Naive thymus-derived CD8-positive, alpha-beta T cell (primary cell): ENCODE measurements around the gene NCKIPSD. TPM values are rescaled to one million over a fixed set of nuclear protein-coding genes. Genes with fewer than 3 reads are reported as not detected.
A peak's percentile ranks its signal among the peaks of the same experiment; 100 is the strongest.

Source experiments
- ATAC-seq, 2 donors: fragments of 150-1000 bp; cut with Tn5 transposase in 1 of 2; sonication (Bioruptor Pico), chemical (Tn5 transposase) in 1 of 2; 1 replicate in 1 of 2; 2 replicates in 1 of 2; pipeline ENCODE4 v1.10.0; 2021; ENCODE audit warnings: mild to moderate bottlenecking in 2 of 2, moderate library complexity in 2 of 2
- POLR2A ChIA-PET: fragments of 350-600 bp; sonication (Branson Sonifier 250); formaldehyde crosslinking; loops from one replicate; lab custom pipeline; 2021; ENCODE audit warnings: antibody characterized with exemption; lab: Charles Lee
- DNase-seq, 10 donors: peaks; one replicate each; pipeline versions ENCODE4 v3.0.0 to v3.0.0-alpha.2; 2020 to 2022
- H3K27ac Mint-ChIP-seq, 10 donors: one replicate each; pipeline ENCODE4 v1.8.0; 2020 to 2022; ENCODE audit warnings: mild to moderate bottlenecking in 10 of 10, mixed read lengths in 10 of 10, moderate library complexity in 4 of 10, inconsistent platforms in 1 of 10
- H3K27me3 Mint-ChIP-seq, 5 donors: one replicate each; pipeline ENCODE4 v1.8.0; 2021 to 2022; ENCODE audit warnings: mixed read lengths in 5 of 5
- H3K36me3 Mint-ChIP-seq, 3 donors: one replicate each; pipeline ENCODE4 v1.8.0; 2020 to 2022; ENCODE audit warnings: mixed read lengths in 3 of 3, mild to moderate bottlenecking in 2 of 3, inconsistent platforms in 1 of 3
- H3K4me1 Mint-ChIP-seq, 4 donors: one replicate each; pipeline ENCODE4 v1.8.0; 2021 to 2022; ENCODE audit warnings: mixed read lengths in 4 of 4
- H3K4me3 Mint-ChIP-seq, 10 donors: one replicate each; pipeline ENCODE4 v1.8.0; 2020 to 2022; ENCODE audit warnings: mild to moderate bottlenecking in 10 of 10, mixed read lengths in 10 of 10, moderate library complexity in 6 of 10, inconsistent platforms in 1 of 10
- H3K9me3 Mint-ChIP-seq, 9 donors: one replicate each; pipeline ENCODE4 v1.8.0; 2020 to 2022; ENCODE audit warnings: mixed read lengths in 9 of 9, mild to moderate bottlenecking in 3 of 9, inconsistent platforms in 1 of 9, moderate library complexity in 1 of 9
- polyA plus RNA-seq, 3 donors: library from polyadenylated mRNA; unstranded; fragments of 300-500 nt; fragmentation: Illumina TruSeq; gene quantifications; one replicate each; pipeline ENCODE4 v1.2.3, GENCODE V29; 2021
- total RNA-seq, 8 experiments: library from RNA in 2 of 8; stranded (reverse) in 2 of 8; gene quantifications; one replicate each; pipeline ENCODE4 v1.2.3 and lab custom pipeline; 2021 to 2026

Gene NCKIPSD
- total and polyA plus RNA-seq, 5 experiments from 2014 or later: 8.1 to 18.7 (median 14.2) TPM

DNA sequence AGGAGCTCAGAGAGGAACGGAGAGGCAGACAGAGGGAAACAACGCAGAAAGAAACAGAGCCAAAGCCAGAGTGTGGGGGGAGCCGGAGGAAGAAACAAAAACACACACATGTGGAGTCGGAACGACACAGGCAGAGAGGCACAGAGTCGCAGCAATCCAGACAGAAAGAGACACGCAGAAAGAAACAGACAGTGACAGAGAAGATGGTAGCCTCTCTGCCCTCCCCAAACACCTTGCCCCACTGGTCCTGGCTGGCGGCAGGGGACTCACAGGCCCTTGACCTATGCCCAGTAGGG lies 1.7 kb downstream of the NCKIPSD start:
- Mint-ChIP-seq H3K36me3 (peaks cover 0 to 36% (median 11%) of the 10 kb centered on the region in 3 donors), H3K4me3 (peak overlapping the region in 9 of 10 donors; percentile 44 to 97 (median 84)), H3K27me3 (no peaks in the 10 kb centered on the region), H3K9me3 (no peaks in the 10 kb centered on the region), H3K27ac (peak overlapping the region in 4 of 10 donors; percentile 65 to 85 (median 68)), H3K4me1 (peaks cover 24 to 43% (median 39%) of the 10 kb centered on the region in 4 donors)
- DNase-seq (no peak), ATAC-seq (no peak)
- POLR2A ChIA-PET: interaction anchor here (0.8 to 1.5 kb wide), 2 partner anchors 18 to 22 kb away, joined by 4 to 5 read pairs; no protein-coding TSS in a partner anchor

DNA sequence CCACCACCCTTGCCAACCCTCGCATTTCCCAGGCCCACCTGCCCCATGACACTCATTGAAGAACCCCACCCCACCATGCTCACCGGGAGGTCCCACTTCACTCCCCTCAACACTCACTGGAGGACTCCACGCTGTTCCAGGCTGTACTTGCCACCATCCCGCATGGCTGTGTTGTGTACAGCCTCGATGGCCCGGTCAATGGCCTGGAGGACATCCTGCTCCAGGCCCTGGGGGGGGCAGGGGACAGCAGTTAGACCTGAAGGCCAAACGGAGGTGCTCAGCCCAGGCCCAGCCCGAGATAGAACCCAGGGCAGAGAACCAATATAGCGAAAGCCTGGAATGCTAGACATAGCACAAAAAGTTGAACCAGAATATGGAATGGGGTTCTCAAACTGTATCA lies 2.9 kb downstream of the NCKIPSD start:
- H3K4me1 Mint-ChIP-seq: peaks cover 24 to 45% (median 39%) of the 10 kb centered on the region in 4 donors
- no peaks in the 10 kb centered on the region for H3K9me3 Mint-ChIP-seq
- peak overlapping the region in 2 of 10 donors; percentile 38 to 65 for H3K27ac Mint-ChIP-seq
- H3K27me3 Mint-ChIP-seq: no peaks in the 10 kb centered on the region
- DNase-seq: no peak
- no peak for ATAC-seq
- POLR2A ChIA-PET: no interaction called here
- no peak overlapping the region for H3K4me3 Mint-ChIP-seq
- H3K36me3 Mint-ChIP-seq: peaks cover 0 to 35% (median 6%) of the 10 kb centered on the region in 3 donors

GRCh38 chr3:48681974-48682610 lies 3.6 kb downstream of the NCKIPSD start:
- Mint-ChIP-seq H3K36me3 (peaks cover 0 to 37% (median 6%) of the 10 kb centered on the region in 3 donors), H3K9me3 (no peaks in the 10 kb centered on the region), H3K27me3 (no peaks in the 10 kb centered on the region), H3K27ac (no peak overlapping the region), H3K4me3 (peak overlapping the region in 1 of 10 donors; percentile 38), H3K4me1 (peaks cover 23 to 45% (median 39%) of the 10 kb centered on the region in 4 donors)
- DNase-seq (no peak), ATAC-seq (no peak)
- POLR2A ChIA-PET: no interaction called here

DNA sequence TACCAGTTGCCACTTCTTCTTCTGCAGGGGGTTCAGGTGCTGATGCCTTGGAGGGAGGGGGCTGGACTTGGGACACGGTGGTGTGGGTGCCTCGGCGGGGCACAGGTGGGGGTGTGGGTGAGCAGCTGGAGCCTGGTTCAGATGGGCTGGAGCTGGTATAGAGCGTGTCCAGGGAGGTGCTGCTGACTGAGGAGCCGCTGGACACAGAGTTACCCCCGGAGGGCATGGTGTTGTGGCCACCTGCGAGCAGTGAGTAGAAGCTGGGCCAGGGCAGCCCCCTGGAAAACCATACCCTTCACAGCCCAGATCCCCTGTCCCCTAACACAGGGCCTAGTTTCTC lies 4.2 kb downstream of the NCKIPSD start:
- no peak overlapping the region for H3K27ac Mint-ChIP-seq
- no peak for ATAC-seq

GRCh38 chr3:48680811-48681540 lies 4.7 kb downstream of the NCKIPSD start:
- POLR2A ChIA-PET: no interaction called here

More for the DNA sequence above, 4.2 kb downstream of the NCKIPSD start:
- Mint-ChIP-seq H3K4me3 (no peak overlapping the region), H3K4me1 (peaks cover 21 to 43% (median 36%) of the 10 kb centered on the region in 4 donors), H3K9me3 (no peaks in the 10 kb centered on the region), H3K36me3 (peaks cover 0 to 35% (median 6%) of the 10 kb centered on the region in 3 donors), H3K27me3 (no peaks in the 10 kb centered on the region)
- POLR2A ChIA-PET: no interaction called here
- DNase-seq: no peak

GRCh38 chr3:48679411-48680391 lies 6.0 kb downstream of the NCKIPSD start:
- DNase-seq (no peak), ATAC-seq (no peak)
- H3K27ac Mint-ChIP-seq: no peak overlapping the region
- H3K36me3 Mint-ChIP-seq: peaks cover 0 to 41% (median 6%) of the 10 kb centered on the region in 3 donors
- H3K4me3 Mint-ChIP-seq: no peak overlapping the region
- H3K27me3 Mint-ChIP-seq: no peaks in the 10 kb centered on the region
- peaks cover 18 to 32% (median 26%) of the 10 kb centered on the region in 4 donors for H3K4me1 Mint-ChIP-seq
- POLR2A ChIA-PET: no interaction called here
- no peaks in the 10 kb centered on the region for H3K9me3 Mint-ChIP-seq

More at GRCh38 chr3:48680811-48681540, 4.7 kb downstream of the NCKIPSD start:
- Mint-ChIP-seq H3K9me3 (no peaks in the 10 kb centered on the region), H3K4me1 (peaks cover 18 to 40% (median 32%) of the 10 kb centered on the region in 4 donors), H3K36me3 (peaks cover 0 to 38% (median 6%) of the 10 kb centered on the region in 3 donors), H3K27ac (peak overlapping the region in 4 of 10 donors; percentile 24 to 63 (median 50)), H3K4me3 (peak overlapping the region in 1 of 10 donors; percentile 18), H3K27me3 (no peaks in the 10 kb centered on the region)
- ATAC-seq (no peak), DNase-seq (no peak)

GRCh38 chr3:48678566-48679380 lies 6.9 kb downstream of the NCKIPSD start:
- H3K27ac Mint-ChIP-seq: no peak overlapping the region

DNA sequence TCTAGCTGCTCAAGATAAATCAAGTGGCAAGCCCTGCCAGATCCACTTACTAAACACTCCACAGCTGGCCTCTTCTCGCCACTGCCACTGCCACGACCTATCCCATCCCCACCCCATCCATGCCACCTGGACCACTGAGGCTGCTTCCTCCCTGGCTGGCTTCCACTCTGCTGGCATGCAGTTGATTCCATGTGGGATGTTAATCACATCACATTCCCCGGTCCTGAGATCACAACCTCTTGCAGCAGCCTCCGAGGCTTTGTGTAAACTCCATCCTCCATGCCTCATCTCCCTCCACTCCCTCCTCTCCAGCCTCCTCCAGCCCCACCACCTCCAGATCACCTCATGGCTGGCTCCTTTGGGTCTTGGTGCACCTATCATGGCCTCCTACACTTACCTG lies 7.7 kb downstream of the NCKIPSD start:
- H3K9me3 Mint-ChIP-seq: no peaks in the 10 kb centered on the region
- H3K4me3 Mint-ChIP-seq: no peak overlapping the region
- peaks cover 0 to 41% (median 6%) of the 10 kb centered on the region in 3 donors for H3K36me3 Mint-ChIP-seq
- POLR2A ChIA-PET: no interaction called here
- peaks cover 5 to 20% (median 14%) of the 10 kb centered on the region in 4 donors for H3K4me1 Mint-ChIP-seq
- H3K27ac Mint-ChIP-seq: peak overlapping the region in 2 of 10 donors; percentile 13 to 52
- DNase-seq (no peak), ATAC-seq (no peak)
- H3K27me3 Mint-ChIP-seq: no peaks in the 10 kb centered on the region

More at GRCh38 chr3:48678566-48679380, 6.9 kb downstream of the NCKIPSD start:
- POLR2A ChIA-PET: no interaction called here
- DNase-seq: no peak
- Mint-ChIP-seq H3K27me3 (no peaks in the 10 kb centered on the region), H3K36me3 (peaks cover 0 to 41% (median 6%) of the 10 kb centered on the region in 3 donors), H3K9me3 (no peaks in the 10 kb centered on the region), H3K4me1 (peaks cover 12 to 24% (median 18%) of the 10 kb centered on the region in 4 donors), H3K4me3 (no peak overlapping the region)
- no peak for ATAC-seq

DNA sequence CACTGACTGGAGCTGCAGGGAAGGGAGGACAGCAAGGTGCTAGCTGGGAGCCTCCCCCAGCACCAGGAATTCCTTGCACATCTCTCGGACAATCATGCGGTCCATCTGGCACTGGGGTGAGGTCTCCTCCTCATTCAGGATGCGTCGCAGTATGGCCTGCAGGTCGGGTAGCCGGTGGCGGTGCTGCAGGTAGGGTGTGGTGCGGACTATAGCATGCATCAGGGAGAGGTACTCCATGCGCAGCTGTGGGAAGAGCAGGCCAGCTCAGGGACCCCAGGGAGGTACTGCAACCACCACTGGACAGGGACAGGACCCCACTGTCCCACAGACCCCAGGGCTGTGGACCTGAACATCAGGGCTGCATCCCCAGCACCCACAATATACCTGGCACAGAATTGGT lies 11.2 kb downstream of the NCKIPSD start:
- Mint-ChIP-seq H3K9me3 (no peaks in the 10 kb centered on the region), H3K36me3 (peaks cover 0 to 23% (median 0%) of the 10 kb centered on the region in 3 donors), H3K4me1 (peaks cover 0 to 9% (median 5%) of the 10 kb centered on the region in 4 donors), H3K27me3 (no peaks in the 10 kb centered on the region), H3K27ac (no peak overlapping the region), H3K4me3 (no peak overlapping the region)
- ATAC-seq: no peak
- no peak for DNase-seq
- POLR2A ChIA-PET: interaction anchor here (0.6 kb wide), 1 partner anchor 1126 kb away, joined by 6 read pairs; no protein-coding TSS in a partner anchor

GRCh38 chr3:48672522-48672921 lies 13.2 kb downstream of the NCKIPSD start:
- Mint-ChIP-seq H3K36me3 (peaks cover 0 to 12% (median 0%) of the 10 kb centered on the region in 3 donors), H3K4me3 (no peak overlapping the region), H3K4me1 (peaks cover 0 to 6% (median 2%) of the 10 kb centered on the region in 4 donors), H3K9me3 (no peaks in the 10 kb centered on the region), H3K27ac (no peak overlapping the region), H3K27me3 (no peaks in the 10 kb centered on the region)
- POLR2A ChIA-PET: no interaction called here
- ATAC-seq (no peak), DNase-seq (no peak)

DNA sequence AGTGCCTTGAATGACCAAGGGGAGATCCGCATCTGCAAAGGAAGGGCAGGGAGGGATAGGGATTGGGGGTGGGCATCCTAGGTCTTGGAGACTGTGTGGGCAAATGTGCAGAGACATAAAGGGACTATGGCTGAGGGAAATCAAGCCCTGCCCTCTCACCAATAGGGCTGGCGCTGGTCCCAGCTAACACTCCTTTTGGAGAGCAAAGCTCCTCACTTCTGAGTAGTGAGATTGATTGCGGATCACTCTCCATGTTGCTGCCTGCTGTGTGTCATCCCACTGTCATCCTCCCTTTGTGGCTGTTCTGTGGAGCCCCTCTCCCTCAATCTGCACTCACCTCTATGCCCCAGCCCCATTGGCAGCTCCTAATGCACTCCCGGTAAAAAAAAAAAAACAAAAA lies 20.8 kb downstream of the NCKIPSD start:
- ATAC-seq (no peak), DNase-seq (no peak)
- POLR2A ChIA-PET: no interaction called here
- Mint-ChIP-seq H3K36me3 (peaks cover 0 to 2% (median 0%) of the 10 kb centered on the region in 3 donors), H3K27ac (no peak overlapping the region), H3K9me3 (peaks cover 0 to 2% (median 0%) of the 10 kb centered on the region in 9 donors), H3K4me3 (peak overlapping the region in 2 of 10 donors; percentile 37 to 52), H3K27me3 (peaks cover 2 to 22% (median 5%) of the 10 kb centered on the region in 5 donors), H3K4me1 (peaks cover 7 to 22% (median 21%) of the 10 kb centered on the region in 4 donors)
